ENCODE data around the gene BMP4. TPM values are rescaled to one million over a fixed set of nuclear protein-coding genes. Genes with fewer than 3 reads are reported as not detected.

BMP4 gene
- total RNA-seq, 1 donor from 2014 or later: 36.4 TPM

- no peak for TF ChIP-seq CTCF (conservative IDR thresholded peaks at IDR 0.05)
- Mint-ChIP-seq H3K36me3 (no peaks in the 10 kb centered on the region), H3K4me1 (ENCODE audit: unreplicated experiment) (peaks cover 30% of the 10 kb centered on the region), H3K9me3 (no peaks in the 10 kb centered on the region), H3K27me3 (peaks cover 38% of the 10 kb centered on the region), H3K27ac (no peak overlapping the region), H3K4me3 (no peak overlapping the region)
- no peak for DNase-seq (ENCODE audit: extremely low spot score, unreplicated experiment)
These were observed 18.8 kb upstream of the BMP4 start for GRCh38 chr14:53975444-53975843.

- H3K27me3 Mint-ChIP-seq: peaks cover 38% of the 10 kb centered on the region
- no peaks in the 10 kb centered on the region for H3K9me3 Mint-ChIP-seq
- TF ChIP-seq CTCF (conservative IDR thresholded peaks at IDR 0.05): no peak
- H3K27ac Mint-ChIP-seq: no peak overlapping the region
- H3K36me3 Mint-ChIP-seq: no peaks in the 10 kb centered on the region
- no peak for DNase-seq (ENCODE audit: extremely low spot score, unreplicated experiment)
- peaks cover 6% of the 10 kb centered on the region for H3K4me1 Mint-ChIP-seq (ENCODE audit: unreplicated experiment)
- H3K4me3 Mint-ChIP-seq: no peak overlapping the region
These were observed 14.9 kb upstream of the BMP4 start for GRCh38 chr14:53971521-53971920.

GRCh38 chr14:53969326-53969725, 12.7 kb upstream of the BMP4 start:
- peaks cover 2% of the 10 kb centered on the region for H3K4me1 Mint-ChIP-seq (ENCODE audit: unreplicated experiment)
- no peak overlapping the region for H3K27ac Mint-ChIP-seq
- peaks cover 51% of the 10 kb centered on the region for H3K27me3 Mint-ChIP-seq
- H3K4me3 Mint-ChIP-seq: no peak overlapping the region
- no peak for TF ChIP-seq CTCF (conservative IDR thresholded peaks at IDR 0.05)
- H3K36me3 Mint-ChIP-seq: no peaks in the 10 kb centered on the region
- DNase-seq (ENCODE audit: extremely low spot score, unreplicated experiment): no peak
- no peaks in the 10 kb centered on the region for H3K9me3 Mint-ChIP-seq

- TF ChIP-seq CTCF (conservative IDR thresholded peaks at IDR 0.05): no peak
- H3K27ac Mint-ChIP-seq: no peak overlapping the region
- no peaks in the 10 kb centered on the region for H3K36me3 Mint-ChIP-seq
- H3K9me3 Mint-ChIP-seq: no peaks in the 10 kb centered on the region
- H3K27me3 Mint-ChIP-seq: peaks cover 57% of the 10 kb centered on the region
- H3K4me1 Mint-ChIP-seq (ENCODE audit: unreplicated experiment): peaks cover 8% of the 10 kb centered on the region
- no peak overlapping the region for H3K4me3 Mint-ChIP-seq
- DNase-seq (ENCODE audit: extremely low spot score, unreplicated experiment): no peak
These were observed 12.1 kb upstream of the BMP4 start for GRCh38 chr14:53968726-53969125.

- TF ChIP-seq CTCF (conservative IDR thresholded peaks at IDR 0.05): no peak
- H3K27me3 Mint-ChIP-seq: peaks cover 65% of the 10 kb centered on the region
- H3K4me1 Mint-ChIP-seq (ENCODE audit: unreplicated experiment): peaks cover 19% of the 10 kb centered on the region
- no peak for DNase-seq (ENCODE audit: extremely low spot score, unreplicated experiment)
- no peak overlapping the region for H3K4me3 Mint-ChIP-seq
- no peaks in the 10 kb centered on the region for H3K9me3 Mint-ChIP-seq
- H3K36me3 Mint-ChIP-seq: no peaks in the 10 kb centered on the region
- H3K27ac Mint-ChIP-seq: no peak overlapping the region
These were observed 11.0 kb upstream of the BMP4 start for GRCh38 chr14:53967606-53968005.

GRCh38 chr14:53964249-53964648, 7.6 kb upstream of the BMP4 start:
- TF ChIP-seq CTCF (conservative IDR thresholded peaks at IDR 0.05): no peak
- Mint-ChIP-seq H3K4me3 (peak overlapping the region; percentile 87), H3K27ac (no peak overlapping the region), H3K36me3 (no peaks in the 10 kb centered on the region), H3K9me3 (no peaks in the 10 kb centered on the region), H3K27me3 (peaks cover 80% of the 10 kb centered on the region), H3K4me1 (ENCODE audit: unreplicated experiment) (peaks cover 21% of the 10 kb centered on the region)
- DNase-seq (ENCODE audit: extremely low spot score, unreplicated experiment): no peak

Data from type B pancreatic cell (in vitro differentiated cells).